Nephron (organoid): ENCODE results near the gene ETV6.

ENCODE experiments used
- H3K27ac Mint-ChIP-seq, 3 experiments: 2 replicates each; pipeline ENCODE4 v1.8.0; 2020; ENCODE audit warnings: mixed read lengths in 3 of 3, mild to moderate bottlenecking in 2 of 3, moderate library complexity in 1 of 3
- H3K27me3 Mint-ChIP-seq: 2 replicates; pipeline ENCODE4 v1.8.0; 2021; ENCODE audit warnings: low read depth, mild to moderate bottlenecking, moderate library complexity, mixed read lengths
- H3K36me3 Mint-ChIP-seq: 2 replicates; pipeline ENCODE4 v1.8.0; 2020; ENCODE audit warnings: low read depth, mixed read lengths
- H3K4me1 Mint-ChIP-seq: 2 replicates; pipeline ENCODE4 v1.8.0; 2020; ENCODE audit warnings: mixed read lengths
- H3K4me3 Mint-ChIP-seq, 3 experiments: 2 replicates each; pipeline ENCODE4 v1.8.0; 2020; ENCODE audit warnings: mild to moderate bottlenecking in 3 of 3, mixed read lengths in 3 of 3, moderate library complexity in 2 of 3
- H3K9me3 Mint-ChIP-seq: 2 replicates; pipeline ENCODE4 v1.8.0; 2020; ENCODE audit warnings: mixed read lengths
- TF ChIP-seq, protein P1 (sequence below), 3 experiments: fragments of 200-600 bp; sonication (generic); IDR thresholded peaks; one replicate each; pipeline ENCODE4 v1.5.0; 2021; ENCODE audit warnings: antibody characterized with exemption in 3 of 3; ENCODE audit not compliant: unreplicated experiment in 3 of 3

Gene ETV6

DNA sequence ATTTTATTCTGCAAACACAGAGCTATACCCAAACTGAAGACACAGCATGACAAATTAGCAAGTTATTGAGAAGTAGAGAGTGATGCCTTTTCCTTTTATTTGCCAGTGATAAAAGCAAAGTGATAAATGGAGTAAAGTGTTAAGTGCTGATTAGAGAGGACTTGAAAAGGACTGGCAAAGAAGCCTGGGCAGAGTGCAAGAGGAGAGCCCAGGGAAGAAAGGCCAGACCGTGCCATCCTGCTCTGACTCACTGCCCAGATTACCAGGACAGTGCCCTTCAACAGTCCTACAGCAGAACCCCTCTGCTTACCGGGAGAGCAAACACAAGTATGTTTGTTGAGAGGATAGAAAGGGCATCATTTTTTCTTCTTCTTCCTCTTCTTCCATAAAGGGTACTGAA lies 106.5 kb downstream of the ETV6 start:
- Mint-ChIP-seq H3K27me3 (peaks cover 4% of the 10 kb centered on the region), H3K27ac (peak overlapping the region in 2 of 3 experiments; percentile 39 to 44), H3K4me3 (no peak overlapping the region), H3K36me3 (peaks cover 16% of the 10 kb centered on the region), H3K9me3 (no peaks in the 10 kb centered on the region), H3K4me1 (peaks cover 40% of the 10 kb centered on the region)
- TF ChIP-seq, protein P1, sequence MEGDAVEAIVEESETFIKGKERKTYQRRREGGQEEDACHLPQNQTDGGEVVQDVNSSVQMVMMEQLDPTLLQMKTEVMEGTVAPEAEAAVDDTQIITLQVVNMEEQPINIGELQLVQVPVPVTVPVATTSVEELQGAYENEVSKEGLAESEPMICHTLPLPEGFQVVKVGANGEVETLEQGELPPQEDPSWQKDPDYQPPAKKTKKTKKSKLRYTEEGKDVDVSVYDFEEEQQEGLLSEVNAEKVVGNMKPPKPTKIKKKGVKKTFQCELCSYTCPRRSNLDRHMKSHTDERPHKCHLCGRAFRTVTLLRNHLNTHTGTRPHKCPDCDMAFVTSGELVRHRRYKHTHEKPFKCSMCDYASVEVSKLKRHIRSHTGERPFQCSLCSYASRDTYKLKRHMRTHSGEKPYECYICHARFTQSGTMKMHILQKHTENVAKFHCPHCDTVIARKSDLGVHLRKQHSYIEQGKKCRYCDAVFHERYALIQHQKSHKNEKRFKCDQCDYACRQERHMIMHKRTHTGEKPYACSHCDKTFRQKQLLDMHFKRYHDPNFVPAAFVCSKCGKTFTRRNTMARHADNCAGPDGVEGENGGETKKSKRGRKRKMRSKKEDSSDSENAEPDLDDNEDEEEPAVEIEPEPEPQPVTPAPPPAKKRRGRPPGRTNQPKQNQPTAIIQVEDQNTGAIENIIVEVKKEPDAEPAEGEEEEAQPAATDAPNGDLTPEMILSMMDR (IDR thresholded peaks at IDR 0.05; ENCODE audit: unreplicated experiment in 3 of 3), result no peak

DNA sequence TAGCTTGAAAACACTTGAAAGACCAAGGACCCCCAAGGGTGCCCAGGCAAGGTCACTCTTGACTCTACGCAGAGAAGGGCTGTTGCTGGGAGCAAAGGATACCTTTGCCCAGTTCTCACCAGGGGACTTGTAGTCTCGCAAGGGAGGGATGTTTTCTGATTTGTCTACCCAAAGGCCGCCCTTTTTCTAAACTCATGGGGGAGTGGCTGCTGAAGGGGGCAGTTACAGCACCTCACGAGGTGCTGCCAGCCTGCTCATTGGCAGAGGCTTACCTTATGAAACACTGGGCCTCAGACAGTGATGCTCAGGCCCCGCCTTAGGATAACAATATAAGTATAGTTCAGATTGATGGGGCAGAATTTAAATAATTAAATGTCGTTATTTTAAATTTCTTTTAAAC lies 107.0 kb downstream of the ETV6 start:
- Mint-ChIP-seq H3K4me3 (no peak overlapping the region), H3K36me3 (peaks cover 16% of the 10 kb centered on the region), H3K27ac (peak overlapping the region in 1 of 3 experiments; percentile 39), H3K27me3 (peaks cover 4% of the 10 kb centered on the region), H3K9me3 (no peaks in the 10 kb centered on the region), H3K4me1 (peaks cover 43% of the 10 kb centered on the region)
- TF ChIP-seq, protein P1 (IDR thresholded peaks at IDR 0.05; ENCODE audit: unreplicated experiment in 3 of 3), result no peak

DNA sequence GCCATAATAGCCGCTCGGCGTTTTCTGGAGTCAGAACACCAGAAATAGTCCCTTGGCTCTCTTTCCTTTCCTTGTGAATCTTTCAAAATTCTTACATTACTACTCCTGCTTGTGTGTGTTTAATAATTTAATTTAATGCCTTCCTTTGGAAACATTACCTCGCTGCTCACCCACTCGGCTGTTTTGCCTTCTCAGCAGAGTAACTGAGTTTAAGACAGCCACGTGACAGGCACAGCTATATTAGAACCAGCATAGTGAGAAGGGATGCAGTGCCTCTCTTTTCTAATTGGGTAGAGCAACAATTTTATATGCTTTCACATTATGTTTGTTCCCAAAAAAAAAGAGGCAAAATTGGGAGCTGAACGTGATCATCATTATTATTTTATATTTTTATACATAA lies 107.6 kb downstream of the ETV6 start:
- Mint-ChIP-seq H3K27me3 (peaks cover 4% of the 10 kb centered on the region), H3K4me1 (peaks cover 43% of the 10 kb centered on the region)
- TF ChIP-seq, protein P1 (IDR thresholded peaks at IDR 0.05; ENCODE audit: unreplicated experiment in 3 of 3), result no peak

DNA sequence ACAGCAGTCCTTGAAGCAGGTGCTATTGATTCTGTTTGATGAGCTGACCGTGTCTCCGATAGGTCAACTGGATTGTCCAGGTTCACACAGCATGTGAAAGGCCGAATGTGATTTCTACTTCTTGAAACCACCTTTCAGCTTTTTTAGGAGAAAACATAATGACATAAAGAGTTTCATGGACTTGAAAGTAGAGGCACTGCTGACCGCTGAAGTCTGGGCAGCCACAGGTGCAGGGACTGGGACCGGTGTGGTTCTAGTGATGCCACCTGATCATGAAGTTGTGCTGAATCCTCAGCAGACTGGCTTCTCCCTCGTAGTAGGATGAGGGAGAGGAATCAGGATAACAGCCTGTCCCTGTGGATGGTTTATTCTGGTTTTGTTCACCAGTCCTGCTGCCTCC lies 108.1 kb downstream of the ETV6 start:
- Mint-ChIP-seq H3K27me3 (peaks cover 4% of the 10 kb centered on the region), H3K36me3 (peaks cover 16% of the 10 kb centered on the region), H3K4me1 (peaks cover 43% of the 10 kb centered on the region), H3K27ac (peak overlapping the region in 1 of 3 experiments; percentile 39), H3K9me3 (no peaks in the 10 kb centered on the region), H3K4me3 (no peak overlapping the region)
- TF ChIP-seq, protein P1 (IDR thresholded peaks at IDR 0.05; ENCODE audit: unreplicated experiment in 3 of 3), result no peak

More for the DNA sequence above, 107.6 kb downstream of the ETV6 start:
- no peak overlapping the region for H3K4me3 Mint-ChIP-seq
- H3K9me3 Mint-ChIP-seq, result no peaks in the 10 kb centered on the region
- peaks cover 16% of the 10 kb centered on the region for H3K36me3 Mint-ChIP-seq
- peak overlapping the region; percentile 35 to 51 (median 39) for H3K27ac Mint-ChIP-seq

DNA sequence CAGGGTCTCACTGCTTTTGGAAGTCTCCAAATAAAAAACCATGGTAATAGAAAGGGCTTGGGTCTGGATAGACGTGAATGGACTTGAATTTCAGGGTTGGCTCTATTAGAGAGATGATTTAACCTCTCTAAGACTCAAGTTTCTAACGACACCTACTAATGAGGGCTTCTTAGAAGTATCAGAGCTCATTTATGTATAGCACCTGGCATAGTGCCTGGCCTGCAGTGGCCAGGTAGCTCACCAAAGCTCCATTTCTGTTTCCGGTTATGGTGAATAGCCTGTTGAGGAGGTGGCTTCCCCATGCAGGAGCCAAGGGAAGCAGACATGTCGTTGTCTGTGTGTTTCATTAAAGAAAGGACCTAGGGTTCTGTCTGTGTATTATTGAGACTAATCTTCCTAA lies 108.6 kb downstream of the ETV6 start:
- no peak overlapping the region for H3K4me3 Mint-ChIP-seq
- peaks cover 13% of the 10 kb centered on the region for H3K36me3 Mint-ChIP-seq
- TF ChIP-seq, protein P1 (IDR thresholded peaks at IDR 0.05; ENCODE audit: unreplicated experiment in 3 of 3), result no peak
- H3K27ac Mint-ChIP-seq, result peak overlapping the region; percentile 88 to 91 (median 90)
- peaks cover 2% of the 10 kb centered on the region for H3K27me3 Mint-ChIP-seq
- peaks cover 41% of the 10 kb centered on the region for H3K4me1 Mint-ChIP-seq
- no peaks in the 10 kb centered on the region for H3K9me3 Mint-ChIP-seq
